ENCODE results near the gene TBC1D14.

GRCh38 chr4:7070729-7071511, 161.3 kb downstream of the TBC1D14 start:
- no peak for TF ChIP-seq POLR2A (IDR thresholded peaks at IDR 0.05; ENCODE audit: low read depth, low read length)
- TF ChIP-seq POLR2AphosphoS5 (IDR thresholded peaks at IDR 0.05; ENCODE audit: low read depth, low read length), result no peak
- TF ChIP-seq TAF1 (IDR thresholded peaks at IDR 0.05; ENCODE audit: low read depth, low read length), result no peak
- TF ChIP-seq PAX5 (IDR thresholded peaks at IDR 0.05; ENCODE audit: insufficient read depth, low read length, severe bottlenecking), result no peak

Measured in GM12891 (cell line).